Fibroblast of lung (primary cell): ENCODE results near the gene RAP1GAP2.

Experiments used
- EZH2 ChIP-seq: IDR thresholded peaks from 2 replicates; pipeline ENCODE4 v1.5.1; 2012; ENCODE audit warnings: low read length, control low read depth, mild to moderate bottlenecking; ENCODE audit errors: missing control alignments
- TF ChIP-seq, protein P1 (sequence below), 2 donors: IDR thresholded peaks in 1 of 2; conservative IDR thresholded peaks in 1 of 2; 1 replicate in 1 of 2; 2 replicates in 1 of 2; pipeline ENCODE4 v1.5.1; 2011 to 2012; ENCODE audit warnings: low read length in 2 of 2, control low read depth in 1 of 2, inconsistent platforms in 1 of 2, low read depth in 1 of 2, mild to moderate bottlenecking in 1 of 2

DNA sequence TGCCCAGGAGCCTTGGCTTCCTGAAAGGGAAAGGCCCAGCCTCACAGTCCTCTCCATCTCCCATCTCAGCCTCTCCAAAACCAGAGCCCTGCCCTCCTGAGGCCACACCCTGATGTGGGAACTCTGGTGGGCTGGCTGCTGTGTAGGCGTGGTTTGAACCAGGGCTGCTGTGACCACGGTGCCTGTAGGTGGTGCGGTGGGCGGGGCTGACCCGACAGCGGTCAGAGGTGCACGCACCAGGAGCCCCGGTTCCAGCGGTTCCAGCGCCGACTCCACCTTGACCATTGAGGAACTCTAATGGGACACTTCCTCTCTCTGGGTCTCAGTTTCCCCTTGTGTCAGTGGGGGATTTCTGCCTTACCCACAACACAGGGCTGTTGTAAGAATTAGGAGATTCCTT is 2.4 kb downstream of the RAP1GAP2 start:
- TF ChIP-seq, protein P1, sequence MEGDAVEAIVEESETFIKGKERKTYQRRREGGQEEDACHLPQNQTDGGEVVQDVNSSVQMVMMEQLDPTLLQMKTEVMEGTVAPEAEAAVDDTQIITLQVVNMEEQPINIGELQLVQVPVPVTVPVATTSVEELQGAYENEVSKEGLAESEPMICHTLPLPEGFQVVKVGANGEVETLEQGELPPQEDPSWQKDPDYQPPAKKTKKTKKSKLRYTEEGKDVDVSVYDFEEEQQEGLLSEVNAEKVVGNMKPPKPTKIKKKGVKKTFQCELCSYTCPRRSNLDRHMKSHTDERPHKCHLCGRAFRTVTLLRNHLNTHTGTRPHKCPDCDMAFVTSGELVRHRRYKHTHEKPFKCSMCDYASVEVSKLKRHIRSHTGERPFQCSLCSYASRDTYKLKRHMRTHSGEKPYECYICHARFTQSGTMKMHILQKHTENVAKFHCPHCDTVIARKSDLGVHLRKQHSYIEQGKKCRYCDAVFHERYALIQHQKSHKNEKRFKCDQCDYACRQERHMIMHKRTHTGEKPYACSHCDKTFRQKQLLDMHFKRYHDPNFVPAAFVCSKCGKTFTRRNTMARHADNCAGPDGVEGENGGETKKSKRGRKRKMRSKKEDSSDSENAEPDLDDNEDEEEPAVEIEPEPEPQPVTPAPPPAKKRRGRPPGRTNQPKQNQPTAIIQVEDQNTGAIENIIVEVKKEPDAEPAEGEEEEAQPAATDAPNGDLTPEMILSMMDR (conservative IDR thresholded peaks at IDR 0.05 in 1 of 2, IDR thresholded peaks at IDR 0.05 in 1 of 2; ENCODE audit: low read depth in 1 of 2, low read length in 2 of 2): no peak
- TF ChIP-seq EZH2: no peak
